K562 (cell line): ENCODE data around the gene IL17RC. TPM values are rescaled to one million over a fixed set of nuclear protein-coding genes. Genes with fewer than 3 reads are reported as not detected.

ENCODE experiments used
- CC2D1A ChIP-seq: fragments of 450-650 bp; IDR thresholded peaks from 2 replicates; pipeline ENCODE4 v1.6.1; 2017; ENCODE audit warnings: mild to moderate bottlenecking
- FOSL1 ChIP-seq: fragments of 200-800 bp; sonication (Bioruptor generic); conservative IDR thresholded peaks from 2 replicates; pipeline ENCODE4 v1.6.1; 2016; ENCODE audit warnings: missing genetic modification characterization, missing compliant biosample characterization
- FOXP1 ChIP-seq: sonication (generic); formaldehyde crosslinking; IDR thresholded peaks from 2 replicates; pipeline ENCODE4 v1.8.0; 2022; ENCODE audit warnings: mild to moderate bottlenecking, missing genetic modification reagents
- HDAC8 ChIP-seq: fragments of 450-650 bp; IDR thresholded peaks from 2 replicates; pipeline ENCODE4 v1.6.1; 2016; ENCODE audit warnings: mild to moderate bottlenecking, missing genetic modification characterization, moderate library complexity, missing compliant biosample characterization
- LCOR ChIP-seq: sonication (generic); formaldehyde crosslinking; IDR thresholded peaks from 2 replicates; pipeline ENCODE4 v1.8.0; 2022; ENCODE audit warnings: mild to moderate bottlenecking, missing genetic modification reagents
- NFE2L1 ChIP-seq: fragments of 450-650 bp; IDR thresholded peaks from 2 replicates; pipeline ENCODE4 v1.6.1; 2016; ENCODE audit warnings: missing genetic modification characterization, low read depth, mild to moderate bottlenecking, missing compliant biosample characterization, moderate library complexity, borderline replicate concordance
- RAD51 ChIP-seq: fragments of 450-650 bp; IDR thresholded peaks from 2 replicates; pipeline ENCODE4 v1.7.1; 2016; ENCODE audit warnings: low read depth, mild to moderate bottlenecking, borderline replicate concordance
- RBFOX2 ChIP-seq: fragments of 200-400 bp; formaldehyde crosslinking; IDR thresholded peaks from 2 replicates; pipeline ENCODE4 v1.6.1; 2017; ENCODE audit warnings: low read depth, mild to moderate bottlenecking, low read length, moderate library complexity
- RCOR1 ChIP-seq, 2 experiments: IDR thresholded peaks; 2 replicates each; pipeline ENCODE4 v1.6.1; 2012; ENCODE audit warnings: low read depth in 2 of 2, low read length in 2 of 2, borderline replicate concordance in 1 of 2, improper control_type of control experiment in 1 of 2
- SOX6 ChIP-seq: fragments of 450-650 bp; IDR thresholded peaks from 2 replicates; pipeline ENCODE4 v1.6.1; 2014; ENCODE audit warnings: mild to moderate bottlenecking
- TEAD2 ChIP-seq: fragments of 450-650 bp; IDR thresholded peaks from 2 replicates; pipeline ENCODE4 v1.6.1; 2016; ENCODE audit warnings: missing genetic modification characterization, control low read depth, missing compliant biosample characterization
- ZNF583 ChIP-seq: fragments of 250-450 bp; sonication (Bioruptor Pico); IDR thresholded peaks from 2 replicates; pipeline ENCODE4 v1.4.0; 2020
- ZNF75A ChIP-seq: fragments of 450-650 bp; formaldehyde crosslinking; IDR thresholded peaks from 2 replicates; pipeline ENCODE4 v1.4.0; 2020; ENCODE audit warnings: mild to moderate bottlenecking
- polyA plus RNA-seq, 8 experiments: library from polyadenylated mRNA; depleted of rRNA in 4 of 8; stranded (reverse) in 5 of 8; unstranded in 3 of 8; fragments of >200 nt; fragmentation: Nextera tagmentation in 2 of 8; fragmentation: Illumina TruSeq in 1 of 8; extraction: Ambion mirVana in 2 of 8; extraction: Trizol in 1 of 8; gene quantifications; 2 replicates each; pipeline versions ENCODE4 v1.2.1 to v1.2.3, GENCODE V29; 2011 to 2014; ENCODE audit warnings: inconsistent platforms in 1 of 8, missing spikeins in 1 of 8
- total RNA-seq, 7 experiments: library from RNA; depleted of rRNA in 6 of 7; stranded (reverse); fragments of >200 nt in 6 of 7; fragmentation: Illumina TruSeq in 2 of 7; extraction: Trizol in 2 of 7; gene quantifications; 2 replicates each; pipeline versions ENCODE4 v1.2.1 to v1.2.3, GENCODE V29; 2011 to 2021; ENCODE audit warnings: low replicate concordance in 1 of 7
- TF ChIP-seq, protein P1 (sequence below): fragments of 200-600 bp; sonication (generic); IDR thresholded peaks from one replicate; pipeline ENCODE4 v1.6.1; 2012; ENCODE audit warnings: mild to moderate bottlenecking, low read depth, low read length, inconsistent platforms
- TF ChIP-seq, protein P2 (sequence below): conservative IDR thresholded peaks from 2 replicates; pipeline ENCODE4 v1.6.1; 2011; ENCODE audit warnings: low read depth, mild to moderate bottlenecking, low read length; ENCODE audit not compliant: control insufficient read depth
- TF ChIP-seq, protein P3 (sequence below): sonication (generic); formaldehyde crosslinking; IDR thresholded peaks from 2 replicates; pipeline ENCODE4 v1.8.0; 2022; ENCODE audit warnings: mild to moderate bottlenecking, low read depth, missing genetic modification reagents

Gene IL17RC
- total and polyA plus RNA-seq, 9 of the 15 experiments (the other 6 are each of a cell fraction or from before 2014, with no cell fraction given) = 0.15 to 11.4 (median 7.1) TPM; not detected in 1

DNA sequence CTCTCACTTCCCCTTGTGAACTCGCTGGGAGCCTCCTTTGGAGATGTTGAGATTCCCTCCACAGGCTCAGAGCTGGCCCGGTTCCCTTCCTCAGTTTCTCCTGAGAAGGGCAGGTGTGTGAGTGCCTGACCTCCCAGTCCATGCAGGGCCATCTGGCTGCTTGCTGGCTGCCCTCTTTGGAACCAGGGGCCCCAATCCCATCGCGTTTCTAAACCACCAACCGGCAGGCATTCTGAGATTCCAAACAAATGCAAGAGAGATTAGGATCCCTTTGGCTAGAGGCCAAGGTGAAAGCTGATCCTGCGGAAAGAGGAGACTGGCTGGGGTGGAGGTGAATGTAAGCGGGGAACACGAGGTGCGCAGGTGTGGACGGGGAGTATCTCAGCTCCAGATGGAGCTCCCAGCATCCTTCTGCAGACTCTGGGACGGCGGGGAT, 38.2 kb downstream of the IL17RC start (continued):
- TF ChIP-seq, protein P1, sequence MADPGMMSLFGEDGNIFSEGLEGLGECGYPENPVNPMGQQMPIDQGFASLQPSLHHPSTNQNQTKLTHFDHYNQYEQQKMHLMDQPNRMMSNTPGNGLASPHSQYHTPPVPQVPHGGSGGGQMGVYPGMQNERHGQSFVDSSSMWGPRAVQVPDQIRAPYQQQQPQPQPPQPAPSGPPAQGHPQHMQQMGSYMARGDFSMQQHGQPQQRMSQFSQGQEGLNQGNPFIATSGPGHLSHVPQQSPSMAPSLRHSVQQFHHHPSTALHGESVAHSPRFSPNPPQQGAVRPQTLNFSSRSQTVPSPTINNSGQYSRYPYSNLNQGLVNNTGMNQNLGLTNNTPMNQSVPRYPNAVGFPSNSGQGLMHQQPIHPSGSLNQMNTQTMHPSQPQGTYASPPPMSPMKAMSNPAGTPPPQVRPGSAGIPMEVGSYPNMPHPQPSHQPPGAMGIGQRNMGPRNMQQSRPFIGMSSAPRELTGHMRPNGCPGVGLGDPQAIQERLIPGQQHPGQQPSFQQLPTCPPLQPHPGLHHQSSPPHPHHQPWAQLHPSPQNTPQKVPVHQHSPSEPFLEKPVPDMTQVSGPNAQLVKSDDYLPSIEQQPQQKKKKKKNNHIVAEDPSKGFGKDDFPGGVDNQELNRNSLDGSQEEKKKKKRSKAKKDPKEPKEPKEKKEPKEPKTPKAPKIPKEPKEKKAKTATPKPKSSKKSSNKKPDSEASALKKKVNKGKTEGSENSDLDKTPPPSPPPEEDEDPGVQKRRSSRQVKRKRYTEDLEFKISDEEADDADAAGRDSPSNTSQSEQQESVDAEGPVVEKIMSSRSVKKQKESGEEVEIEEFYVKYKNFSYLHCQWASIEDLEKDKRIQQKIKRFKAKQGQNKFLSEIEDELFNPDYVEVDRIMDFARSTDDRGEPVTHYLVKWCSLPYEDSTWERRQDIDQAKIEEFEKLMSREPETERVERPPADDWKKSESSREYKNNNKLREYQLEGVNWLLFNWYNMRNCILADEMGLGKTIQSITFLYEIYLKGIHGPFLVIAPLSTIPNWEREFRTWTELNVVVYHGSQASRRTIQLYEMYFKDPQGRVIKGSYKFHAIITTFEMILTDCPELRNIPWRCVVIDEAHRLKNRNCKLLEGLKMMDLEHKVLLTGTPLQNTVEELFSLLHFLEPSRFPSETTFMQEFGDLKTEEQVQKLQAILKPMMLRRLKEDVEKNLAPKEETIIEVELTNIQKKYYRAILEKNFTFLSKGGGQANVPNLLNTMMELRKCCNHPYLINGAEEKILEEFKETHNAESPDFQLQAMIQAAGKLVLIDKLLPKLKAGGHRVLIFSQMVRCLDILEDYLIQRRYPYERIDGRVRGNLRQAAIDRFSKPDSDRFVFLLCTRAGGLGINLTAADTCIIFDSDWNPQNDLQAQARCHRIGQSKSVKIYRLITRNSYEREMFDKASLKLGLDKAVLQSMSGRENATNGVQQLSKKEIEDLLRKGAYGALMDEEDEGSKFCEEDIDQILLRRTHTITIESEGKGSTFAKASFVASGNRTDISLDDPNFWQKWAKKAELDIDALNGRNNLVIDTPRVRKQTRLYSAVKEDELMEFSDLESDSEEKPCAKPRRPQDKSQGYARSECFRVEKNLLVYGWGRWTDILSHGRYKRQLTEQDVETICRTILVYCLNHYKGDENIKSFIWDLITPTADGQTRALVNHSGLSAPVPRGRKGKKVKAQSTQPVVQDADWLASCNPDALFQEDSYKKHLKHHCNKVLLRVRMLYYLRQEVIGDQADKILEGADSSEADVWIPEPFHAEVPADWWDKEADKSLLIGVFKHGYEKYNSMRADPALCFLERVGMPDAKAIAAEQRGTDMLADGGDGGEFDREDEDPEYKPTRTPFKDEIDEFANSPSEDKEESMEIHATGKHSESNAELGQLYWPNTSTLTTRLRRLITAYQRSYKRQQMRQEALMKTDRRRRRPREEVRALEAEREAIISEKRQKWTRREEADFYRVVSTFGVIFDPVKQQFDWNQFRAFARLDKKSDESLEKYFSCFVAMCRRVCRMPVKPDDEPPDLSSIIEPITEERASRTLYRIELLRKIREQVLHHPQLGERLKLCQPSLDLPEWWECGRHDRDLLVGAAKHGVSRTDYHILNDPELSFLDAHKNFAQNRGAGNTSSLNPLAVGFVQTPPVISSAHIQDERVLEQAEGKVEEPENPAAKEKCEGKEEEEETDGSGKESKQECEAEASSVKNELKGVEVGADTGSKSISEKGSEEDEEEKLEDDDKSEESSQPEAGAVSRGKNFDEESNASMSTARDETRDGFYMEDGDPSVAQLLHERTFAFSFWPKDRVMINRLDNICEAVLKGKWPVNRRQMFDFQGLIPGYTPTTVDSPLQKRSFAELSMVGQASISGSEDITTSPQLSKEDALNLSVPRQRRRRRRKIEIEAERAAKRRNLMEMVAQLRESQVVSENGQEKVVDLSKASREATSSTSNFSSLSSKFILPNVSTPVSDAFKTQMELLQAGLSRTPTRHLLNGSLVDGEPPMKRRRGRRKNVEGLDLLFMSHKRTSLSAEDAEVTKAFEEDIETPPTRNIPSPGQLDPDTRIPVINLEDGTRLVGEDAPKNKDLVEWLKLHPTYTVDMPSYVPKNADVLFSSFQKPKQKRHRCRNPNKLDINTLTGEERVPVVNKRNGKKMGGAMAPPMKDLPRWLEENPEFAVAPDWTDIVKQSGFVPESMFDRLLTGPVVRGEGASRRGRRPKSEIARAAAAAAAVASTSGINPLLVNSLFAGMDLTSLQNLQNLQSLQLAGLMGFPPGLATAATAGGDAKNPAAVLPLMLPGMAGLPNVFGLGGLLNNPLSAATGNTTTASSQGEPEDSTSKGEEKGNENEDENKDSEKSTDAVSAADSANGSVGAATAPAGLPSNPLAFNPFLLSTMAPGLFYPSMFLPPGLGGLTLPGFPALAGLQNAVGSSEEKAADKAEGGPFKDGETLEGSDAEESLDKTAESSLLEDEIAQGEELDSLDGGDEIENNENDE = no peak
- TF ChIP-seq SOX6 (peak; percentile 54; the same call in 1 of the 2 replicates), HDAC8 (no peak), LCOR (CRISPR knock-in tag) (no peak), TEAD2 (tag) (no peak), CC2D1A (0 out of 2 replicates have a peak, but pooled peaks have one; percentile 12), FOSL1 (no peak), RCOR1 (IDR thresholded peaks at IDR 0.05; ENCODE audit: borderline replicate concordance in 1 of 2, low read depth in 2 of 2, low read length in 2 of 2) (peak in 1 of 2 experiments; percentile 34; a peak in 1 of 4 replicates), RBFOX2 (no peak), ZNF75A (CRISPR knock-in tag) (no peak), NFE2L1 (tag) (no peak), RAD51 (no peak), FOXP1 (CRISPR knock-in tag) (0 out of 2 replicates have a peak, but pooled peaks have one; percentile 8), ZNF583 (CRISPR knock-in tag) (no peak)
- TF ChIP-seq, protein P2, sequence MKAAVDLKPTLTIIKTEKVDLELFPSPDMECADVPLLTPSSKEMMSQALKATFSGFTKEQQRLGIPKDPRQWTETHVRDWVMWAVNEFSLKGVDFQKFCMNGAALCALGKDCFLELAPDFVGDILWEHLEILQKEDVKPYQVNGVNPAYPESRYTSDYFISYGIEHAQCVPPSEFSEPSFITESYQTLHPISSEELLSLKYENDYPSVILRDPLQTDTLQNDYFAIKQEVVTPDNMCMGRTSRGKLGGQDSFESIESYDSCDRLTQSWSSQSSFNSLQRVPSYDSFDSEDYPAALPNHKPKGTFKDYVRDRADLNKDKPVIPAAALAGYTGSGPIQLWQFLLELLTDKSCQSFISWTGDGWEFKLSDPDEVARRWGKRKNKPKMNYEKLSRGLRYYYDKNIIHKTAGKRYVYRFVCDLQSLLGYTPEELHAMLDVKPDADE = no peak
- TF ChIP-seq, protein P3, sequence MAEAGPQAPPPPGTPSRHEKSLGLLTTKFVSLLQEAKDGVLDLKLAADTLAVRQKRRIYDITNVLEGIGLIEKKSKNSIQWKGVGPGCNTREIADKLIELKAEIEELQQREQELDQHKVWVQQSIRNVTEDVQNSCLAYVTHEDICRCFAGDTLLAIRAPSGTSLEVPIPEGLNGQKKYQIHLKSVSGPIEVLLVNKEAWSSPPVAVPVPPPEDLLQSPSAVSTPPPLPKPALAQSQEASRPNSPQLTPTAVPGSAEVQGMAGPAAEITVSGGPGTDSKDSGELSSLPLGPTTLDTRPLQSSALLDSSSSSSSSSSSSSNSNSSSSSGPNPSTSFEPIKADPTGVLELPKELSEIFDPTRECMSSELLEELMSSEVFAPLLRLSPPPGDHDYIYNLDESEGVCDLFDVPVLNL (CRISPR knock-in tag) = peak; percentile 31; the same call in 1 of the 2 replicates
